Measurements from ENCODE around the gene MRPL12.

Gene MRPL12

GRCh38 chr17:81741594-81742452 lies 38.7 kb downstream of the MRPL12 start:
- no peak for DNase-seq
